MCF 10A (cell line): ENCODE measurements around the gene PEX14. TPM values are rescaled to one million over a fixed set of nuclear protein-coding genes. Genes with fewer than 3 reads are reported as not detected.

Experiments
- BruUV-seq: library from RNA; stranded (reverse); fragments of 400-500 nt; replicated peaks from 2 replicates; lab custom pipeline; 2021; lab: Mats Ljungman, UMichigan
- CTCF ChIA-PET: fragments of 300-600 bp; sonication (Branson Sonifier 250); formaldehyde crosslinking; extraction: SDS; loops from one replicate; lab custom pipeline; 2021; ENCODE audit warnings: antibody characterized with exemption, inconsistent platforms; lab: Yijun Ruan, JAX
- POLR2A ChIA-PET: fragments of 300-600, 350-650 bp; sonication (Branson Sonifier 250); formaldehyde crosslinking; extraction: SDS; loops from one replicate; lab custom pipeline; 2020; ENCODE audit warnings: antibody characterized with exemption, inconsistent platforms; lab: Yijun Ruan, JAX
- DNase-seq: peaks from one replicate; pipeline ENCODE4 v3.0.0-alpha.2; 2018; ENCODE audit not compliant: unreplicated experiment
- H3K27ac Mint-ChIP-seq: one replicate; pipeline ENCODE4 v1.8.0; 2022; ENCODE audit warnings: mild to moderate bottlenecking, low read depth, mixed read lengths; ENCODE audit not compliant: unreplicated experiment
- H3K27me3 Mint-ChIP-seq: one replicate; pipeline ENCODE4 v1.8.0; 2022; ENCODE audit warnings: mixed read lengths; ENCODE audit not compliant: insufficient read depth, unreplicated experiment
- H3K36me3 Mint-ChIP-seq: one replicate; pipeline ENCODE4 v1.8.0; 2022; ENCODE audit warnings: mild to moderate bottlenecking, moderate library complexity, mixed read lengths; ENCODE audit not compliant: insufficient read depth, unreplicated experiment
- H3K4me1 Mint-ChIP-seq: one replicate; pipeline ENCODE4 v1.8.0; 2022; ENCODE audit warnings: mixed read lengths; ENCODE audit not compliant: insufficient read depth, unreplicated experiment
- H3K4me3 Mint-ChIP-seq: one replicate; pipeline ENCODE4 v1.8.0; 2022; ENCODE audit warnings: mild to moderate bottlenecking, moderate library complexity, mixed read lengths; ENCODE audit not compliant: unreplicated experiment
- H3K9me3 Mint-ChIP-seq: one replicate; pipeline ENCODE4 v1.8.0; 2022; ENCODE audit warnings: mixed read lengths; ENCODE audit not compliant: unreplicated experiment
- CTCF ChIP-seq: fragments of 200-600 bp; IDR thresholded peaks from one replicate; pipeline ENCODE4 v1.8.0; 2022; ENCODE audit warnings: antibody characterized with exemption, mild to moderate bottlenecking; ENCODE audit not compliant: unreplicated experiment
- intact Hi-C: fragments of 100-400 bp; cut with micrococcal nuclease; formaldehyde crosslinking; loops from 2 replicates; pipeline ENCODE4 v1.14.1; 2022
- total RNA-seq: library from RNA; stranded (reverse); gene quantifications from 2 replicates; pipeline ENCODE4 v1.2.3, GENCODE V29; 2022

PEX14 gene
- total RNA-seq, 1 experiment from 2014 or later: 22.2 TPM

- CTCF ChIA-PET: no interaction called here
- TF ChIP-seq CTCF: no peak
These were observed 111.4 kb downstream of the PEX14 start for GRCh38 chr1:10586125-10586524.

GRCh38 chr1:10588640-10589039, 113.9 kb downstream of the PEX14 start:
- Mint-ChIP-seq H3K27ac (no peak overlapping the region), H3K4me1 (no peaks in the 10 kb centered on the region), H3K4me3 (no peak overlapping the region), H3K9me3 (peaks cover 15% of the 10 kb centered on the region), H3K36me3 (peaks cover 6% of the 10 kb centered on the region), H3K27me3 (no peaks in the 10 kb centered on the region)
- ChIA-PET POLR2A (interaction anchor here (1.2 kb wide), 2 partner anchors 9 kb away, joined by 3 to 4 read pairs; no protein-coding TSS in a partner anchor), CTCF (interaction anchor here (0.7 kb wide), 1 partner anchor 52 kb away, joined by 3 read pairs; no protein-coding TSS in a partner anchor)
- intact Hi-C loops: no loop called here
- DNase-seq: no peak
- no peak for TF ChIP-seq CTCF
- no TSS peak for BruUV-seq

More at GRCh38 chr1:10586125-10586524, 111.4 kb downstream of the PEX14 start:
- H3K36me3 Mint-ChIP-seq: peaks cover 6% of the 10 kb centered on the region
- BruUV-seq: no TSS peak
- H3K4me1 Mint-ChIP-seq: no peaks in the 10 kb centered on the region
- H3K27ac Mint-ChIP-seq: no peak overlapping the region
- peaks cover 15% of the 10 kb centered on the region for H3K9me3 Mint-ChIP-seq
- POLR2A ChIA-PET: interaction anchor here (0.7 kb wide), 1 partner anchor 238 kb away, joined by 3 read pairs; no protein-coding TSS in a partner anchor
- intact Hi-C loops: no loop called here
- no peak overlapping the region for H3K4me3 Mint-ChIP-seq
- DNase-seq: no peak
- H3K27me3 Mint-ChIP-seq: no peaks in the 10 kb centered on the region

- no peak overlapping the region for H3K27ac Mint-ChIP-seq
- no peaks in the 10 kb centered on the region for H3K4me1 Mint-ChIP-seq
- H3K36me3 Mint-ChIP-seq: peaks cover 3% of the 10 kb centered on the region
- DNase-seq: no peak
- H3K27me3 Mint-ChIP-seq: no peaks in the 10 kb centered on the region
- H3K4me3 Mint-ChIP-seq: no peak overlapping the region
- no peak for TF ChIP-seq CTCF
- intact Hi-C loops: no loop called here
- ChIA-PET CTCF (no interaction called here), POLR2A (interaction anchor here (1.2 kb wide), 1 partner anchor 10 kb away, joined by 3 read pairs; no protein-coding TSS in a partner anchor)
- no TSS peak for BruUV-seq
- peaks cover 14% of the 10 kb centered on the region for H3K9me3 Mint-ChIP-seq
These were observed 114.3 kb downstream of the PEX14 start for GRCh38 chr1:10589074-10589473.

GRCh38 chr1:10591010-10591409, 116.3 kb downstream of the PEX14 start:
- BruUV-seq: no TSS peak

More at GRCh38 chr1:10591010-10591409, 116.3 kb downstream of the PEX14 start:
- intact Hi-C loops: no loop called here
- no peak for TF ChIP-seq CTCF
- H3K4me1 Mint-ChIP-seq: no peaks in the 10 kb centered on the region
- H3K4me3 Mint-ChIP-seq: no peak overlapping the region
- ChIA-PET CTCF (no interaction called here), POLR2A (interaction anchor here (1.4 kb wide), 1 partner anchor 8 kb away, joined by 4 read pairs; no protein-coding TSS in a partner anchor)
- H3K36me3 Mint-ChIP-seq: no peaks in the 10 kb centered on the region
- H3K9me3 Mint-ChIP-seq: no peaks in the 10 kb centered on the region
- no peaks in the 10 kb centered on the region for H3K27me3 Mint-ChIP-seq
- H3K27ac Mint-ChIP-seq: no peak overlapping the region
- DNase-seq: no peak
